KMS-11 (cell line): ENCODE measurements around the gene SNX33.
"Not testable (repeated sequence)": the region's sequence is repeated elsewhere in the genome, so short reads cannot be mapped to it uniquely, and the experiment has no call there.

ENCODE experiments used
- H2AFZ ChIP-seq: fragments of 200-600 bp; sonication (generic); 2 replicates; pipeline ENCODE4 v1.6.1; 2016; ENCODE audit warnings: antibody characterized with exemption, mixed run types, low read depth
- H3K27ac ChIP-seq: fragments of 200-600 bp; sonication (generic); 2 replicates; pipeline ENCODE4 v1.6.1; 2016; ENCODE audit warnings: mild to moderate bottlenecking, mixed run types
- H3K27me3 ChIP-seq: fragments of 200-600 bp; sonication (generic); 2 replicates; pipeline ENCODE4 v1.6.1; 2017; ENCODE audit warnings: mild to moderate bottlenecking, low read depth, mixed run types, moderate library complexity; ENCODE audit not compliant: insufficient read depth
- H3K36me3 ChIP-seq: fragments of 200-600 bp; sonication (generic); 2 replicates; pipeline ENCODE4 v1.6.1; 2017; ENCODE audit warnings: mild to moderate bottlenecking, mixed run types; ENCODE audit not compliant: insufficient read depth
- H3K4me1 ChIP-seq: fragments of 200-600 bp; sonication (generic); 2 replicates; pipeline ENCODE4 v1.6.1; 2016; ENCODE audit warnings: mild to moderate bottlenecking, low read depth, mixed run types; ENCODE audit not compliant: poor library complexity, severe bottlenecking
- H3K4me2 ChIP-seq: fragments of 200-600 bp; sonication (generic); 2 replicates; pipeline ENCODE4 v1.7.0; 2016; ENCODE audit warnings: mild to moderate bottlenecking, mixed run types
- H3K4me3 ChIP-seq: fragments of 200-600 bp; sonication (generic); IDR thresholded peaks from 2 replicates; pipeline ENCODE4 v1.6.1; 2017; ENCODE audit warnings: low read depth, low read length, mixed read lengths; ENCODE audit not compliant: insufficient read depth
- H3K79me2 ChIP-seq: fragments of 200-600 bp; sonication (generic); 2 replicates; pipeline ENCODE4 v1.6.1; 2016; ENCODE audit warnings: low read depth, mixed run types; ENCODE audit not compliant: insufficient read depth
- H3K9ac ChIP-seq: fragments of 200-600 bp; sonication (generic); 2 replicates; pipeline ENCODE4 v1.6.1; 2016; ENCODE audit warnings: mild to moderate bottlenecking, mixed run types
- H4K20me1 ChIP-seq: fragments of 200-600 bp; sonication (generic); 2 replicates; pipeline ENCODE4 v1.6.1; 2016; ENCODE audit warnings: mild to moderate bottlenecking, mixed run types; ENCODE audit not compliant: insufficient read depth
- TF ChIP-seq, protein P1 (sequence below): fragments of 200-600 bp; sonication (generic); conservative IDR thresholded peaks from 2 replicates; pipeline ENCODE4 v1.6.1; 2017; ENCODE audit warnings: low read depth, mild to moderate bottlenecking, antibody characterized with exemption, low read length, moderate library complexity, mixed read lengths

SNX33 gene

DNA sequence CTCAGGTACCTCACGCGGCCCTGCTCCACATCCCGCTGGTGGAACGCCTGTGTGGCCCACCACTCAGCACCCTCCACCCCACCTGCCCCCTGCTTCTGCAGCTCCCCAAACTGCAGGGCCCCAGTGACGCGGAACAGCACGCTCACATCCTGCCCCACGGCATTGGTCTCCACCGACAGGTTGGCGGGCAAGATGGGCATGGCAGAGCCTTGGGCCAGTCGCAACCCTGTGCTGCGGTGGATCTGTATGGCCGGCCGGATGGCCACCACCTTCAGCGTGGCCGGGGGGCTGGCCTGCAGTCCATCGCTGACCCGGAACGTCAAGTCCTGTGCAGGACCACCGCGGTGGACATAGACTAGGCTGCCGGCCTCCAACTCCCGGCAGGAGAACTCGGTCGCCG is 41.1 kb downstream of the SNX33 start:
- H3K4me2 ChIP-seq: no peak overlapping the region

DNA sequence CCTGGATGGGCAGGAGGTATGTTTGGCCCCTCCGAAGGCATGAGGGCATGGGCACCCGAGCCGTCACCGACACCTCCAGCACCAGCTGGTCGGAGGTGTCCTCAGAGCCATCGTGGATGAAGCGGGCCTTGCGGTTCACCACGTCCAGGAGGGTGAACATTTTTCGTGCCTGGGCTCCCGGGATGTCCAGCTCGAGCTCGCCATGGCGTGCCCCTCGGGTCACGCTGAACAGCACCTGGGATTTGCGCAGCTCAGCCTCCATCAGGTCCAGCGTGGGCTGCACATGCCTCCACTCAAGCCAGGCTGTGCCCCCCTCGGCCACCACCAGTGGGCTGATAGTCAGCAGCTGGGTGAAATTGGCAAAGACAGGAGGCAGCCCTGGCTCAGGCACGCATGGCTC is 41.7 kb downstream of the SNX33 start:
- H4K20me1 ChIP-seq, H3K27me3 ChIP-seq, H3K4me3 ChIP-seq, H3K4me2 ChIP-seq, H3K27ac ChIP-seq, H3K36me3 ChIP-seq, H2AFZ ChIP-seq, H3K79me2 ChIP-seq, H3K4me1 ChIP-seq, H3K9ac ChIP-seq: not testable (repeated sequence)

More for the DNA sequence above, 41.1 kb downstream of the SNX33 start:
- no peaks in the 10 kb centered on the region for H3K36me3 ChIP-seq
- H3K4me1 ChIP-seq: no peaks in the 10 kb centered on the region
- no peaks in the 10 kb centered on the region for H4K20me1 ChIP-seq
- no peak overlapping the region for H3K4me3 ChIP-seq
- TF ChIP-seq, protein P1, sequence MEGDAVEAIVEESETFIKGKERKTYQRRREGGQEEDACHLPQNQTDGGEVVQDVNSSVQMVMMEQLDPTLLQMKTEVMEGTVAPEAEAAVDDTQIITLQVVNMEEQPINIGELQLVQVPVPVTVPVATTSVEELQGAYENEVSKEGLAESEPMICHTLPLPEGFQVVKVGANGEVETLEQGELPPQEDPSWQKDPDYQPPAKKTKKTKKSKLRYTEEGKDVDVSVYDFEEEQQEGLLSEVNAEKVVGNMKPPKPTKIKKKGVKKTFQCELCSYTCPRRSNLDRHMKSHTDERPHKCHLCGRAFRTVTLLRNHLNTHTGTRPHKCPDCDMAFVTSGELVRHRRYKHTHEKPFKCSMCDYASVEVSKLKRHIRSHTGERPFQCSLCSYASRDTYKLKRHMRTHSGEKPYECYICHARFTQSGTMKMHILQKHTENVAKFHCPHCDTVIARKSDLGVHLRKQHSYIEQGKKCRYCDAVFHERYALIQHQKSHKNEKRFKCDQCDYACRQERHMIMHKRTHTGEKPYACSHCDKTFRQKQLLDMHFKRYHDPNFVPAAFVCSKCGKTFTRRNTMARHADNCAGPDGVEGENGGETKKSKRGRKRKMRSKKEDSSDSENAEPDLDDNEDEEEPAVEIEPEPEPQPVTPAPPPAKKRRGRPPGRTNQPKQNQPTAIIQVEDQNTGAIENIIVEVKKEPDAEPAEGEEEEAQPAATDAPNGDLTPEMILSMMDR: no peak
- H3K9ac ChIP-seq: no peak overlapping the region
- no peak overlapping the region for H3K27ac ChIP-seq
- H3K27me3 ChIP-seq: no peaks in the 10 kb centered on the region; the same call in 1 of the 2 replicates
- no peak overlapping the region for H2AFZ ChIP-seq
- no peaks in the 10 kb centered on the region for H3K79me2 ChIP-seq

DNA sequence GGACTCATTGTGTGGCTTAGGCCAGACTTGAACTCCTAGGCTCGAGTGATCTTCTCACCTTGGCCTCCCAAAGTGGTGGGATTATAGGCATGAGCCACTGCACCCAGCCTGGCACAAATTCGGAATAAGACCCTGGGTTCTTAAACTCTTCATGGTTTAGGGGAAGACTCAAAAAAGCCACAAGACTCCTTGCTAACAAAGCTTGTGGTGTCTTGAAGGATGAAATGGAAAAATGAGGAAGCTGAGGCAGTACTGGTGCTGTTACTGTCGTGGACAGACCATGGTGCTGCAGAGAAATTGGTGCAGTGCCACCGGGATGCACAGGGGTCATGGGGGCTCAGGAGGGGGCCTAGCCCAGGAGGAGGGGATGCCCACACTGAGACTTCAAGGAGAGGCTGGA is 44.6 kb downstream of the SNX33 start:
- not testable (repeated sequence) for H3K36me3 ChIP-seq, H3K4me1 ChIP-seq, H3K27me3 ChIP-seq, H3K4me3 ChIP-seq, H3K79me2 ChIP-seq, H3K4me2 ChIP-seq, H4K20me1 ChIP-seq, H3K9ac ChIP-seq, H3K27ac ChIP-seq, H2AFZ ChIP-seq

DNA sequence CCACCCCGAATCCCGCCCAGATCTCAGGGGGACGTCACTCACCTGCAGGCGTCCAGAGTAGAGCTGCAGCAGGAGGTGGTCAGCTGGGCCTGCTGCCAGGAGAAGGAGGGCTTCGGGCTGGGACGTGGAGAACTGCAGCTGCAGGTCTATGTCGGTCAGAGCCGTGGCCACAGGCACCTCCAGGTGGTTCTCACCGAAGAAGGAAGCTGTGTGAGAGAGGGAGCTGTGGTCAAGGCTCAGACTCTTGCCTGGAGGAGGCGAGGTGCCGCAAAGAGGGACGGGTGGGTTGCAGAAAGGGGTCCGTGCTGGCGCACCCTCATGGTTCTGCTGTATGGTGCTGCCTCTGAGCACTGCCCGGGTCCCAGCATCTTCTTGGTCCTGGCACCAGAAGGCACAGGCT is 45.3 kb downstream of the SNX33 start:
- not testable (repeated sequence) for H3K79me2 ChIP-seq, H4K20me1 ChIP-seq, H2AFZ ChIP-seq, H3K4me1 ChIP-seq, H3K27me3 ChIP-seq, H3K27ac ChIP-seq, H3K9ac ChIP-seq, H3K36me3 ChIP-seq, H3K4me3 ChIP-seq, H3K4me2 ChIP-seq

DNA sequence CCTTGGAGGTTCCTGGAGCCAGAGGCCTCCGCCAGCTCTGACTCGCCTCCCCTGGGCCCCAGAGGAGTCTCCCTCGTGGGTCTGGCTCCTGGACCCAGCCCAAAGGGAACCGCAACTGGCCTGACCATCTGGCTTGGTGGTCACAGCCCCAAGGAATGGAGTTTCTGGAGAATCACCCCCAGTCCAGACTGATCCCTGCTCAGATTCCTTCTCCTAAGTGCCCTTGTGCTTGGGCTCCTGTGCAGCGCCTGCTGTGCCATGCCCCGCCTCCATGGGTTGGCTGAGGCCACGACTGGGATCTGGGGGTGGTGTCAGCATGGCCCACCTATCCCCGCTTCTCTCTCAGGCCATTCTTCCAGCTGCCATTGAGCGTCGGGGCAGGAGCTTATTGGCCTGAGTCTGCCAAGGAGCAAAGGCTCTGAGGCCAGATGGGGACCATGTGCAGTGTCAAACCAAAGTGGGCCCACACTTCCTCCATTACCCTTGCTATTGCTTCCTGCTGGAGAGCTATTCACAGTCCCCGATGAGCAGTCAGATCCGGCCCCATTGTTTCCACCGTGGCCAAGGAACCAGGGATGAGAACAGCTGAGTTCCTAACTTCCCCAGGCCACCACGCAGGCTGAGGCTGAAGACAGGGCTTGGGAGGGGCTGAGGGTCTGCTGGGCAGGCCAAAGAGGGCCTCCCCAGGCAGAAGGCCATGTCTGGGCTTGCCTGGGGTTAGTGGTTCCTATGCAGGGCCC is 46.0 kb downstream of the SNX33 start:
- TF ChIP-seq, protein P1: no peak
- Histone ChIP-seq H3K79me2 (no peaks in the 10 kb centered on the region), H3K27ac (no peak overlapping the region), H3K9ac (no peak overlapping the region), H3K4me3 (no peak overlapping the region), H4K20me1 (no peaks in the 10 kb centered on the region), H2AFZ (no peak overlapping the region), H3K36me3 (no peaks in the 10 kb centered on the region), H3K4me1 (no peaks in the 10 kb centered on the region), H3K4me2 (no peak overlapping the region), H3K27me3 (no peaks in the 10 kb centered on the region; the same call in 1 of the 2 replicates)
